SK-N-SH (cell line): ENCODE measurements around the gene USP10.

Experiments used
- CTCF ChIP-seq: fragments of 200-600 bp; sonication (generic); IDR thresholded peaks from 2 replicates; pipeline ENCODE4 v1.6.1; 2017; ENCODE audit warnings: antibody characterized with exemption, mild to moderate bottlenecking, moderate library complexity
- EZH2phosphoT487 ChIP-seq: fragments of 200-600 bp; sonication (generic); IDR thresholded peaks from 2 replicates; pipeline ENCODE4 v1.6.1; 2017; ENCODE audit warnings: low read depth, mixed run types, mild to moderate bottlenecking, antibody characterized with exemption, moderate library complexity, borderline replicate concordance
- RAD21 ChIP-seq: IDR thresholded peaks from 2 replicates; pipeline ENCODE4 v1.6.1; 2012; ENCODE audit warnings: mild to moderate bottlenecking, low read length
- SMC3 ChIP-seq: IDR thresholded peaks from 2 replicates; pipeline ENCODE4 v1.6.1; 2012; ENCODE audit warnings: low read depth, low read length, improper control_type of control experiment

DNA sequence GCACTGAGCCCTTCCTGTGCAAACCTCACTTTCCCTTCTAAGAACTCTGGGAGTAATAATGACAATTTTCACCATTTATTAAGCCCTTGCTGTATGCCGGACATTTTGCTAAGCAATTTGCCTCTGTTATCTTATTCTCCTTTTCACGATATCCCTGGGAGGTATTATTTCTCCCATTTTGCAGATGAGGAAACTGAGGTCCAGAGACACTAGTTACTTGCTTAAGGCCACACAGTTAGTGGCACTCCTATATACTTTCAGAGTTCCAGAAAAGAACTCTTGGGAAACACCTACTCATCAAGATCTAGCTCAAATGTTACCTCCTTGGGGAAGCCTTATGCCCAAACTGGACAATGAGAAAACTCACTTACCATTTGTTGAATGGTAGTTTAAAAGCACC, 4.8 kb upstream of the USP10 start:
- TF ChIP-seq RAD21 (no peak), CTCF (no peak), EZH2phosphoT487 (no peak), SMC3 (no peak)
